ENCODE data around the gene SLC35F1.

SLC35F1 gene

GRCh38 chr6:117932001-117932400 is 24.9 kb downstream of the SLC35F1 start:
- no peak for TF ChIP-seq CTCF (conservative IDR thresholded peaks at IDR 0.05; ENCODE audit: low read depth)
- POLR2A ChIA-PET (ENCODE audit: low non-redundant PET) = no interaction called here
- DNase-seq (ENCODE audit: low spot score) = no peak

GRCh38 chr6:117932676-117933075 is 25.6 kb downstream of the SLC35F1 start:
- no peak for TF ChIP-seq CTCF (conservative IDR thresholded peaks at IDR 0.05; ENCODE audit: low read depth)
- DNase-seq (ENCODE audit: low spot score) = no peak
- CTCF ChIA-PET = interaction anchor here (0.7 kb wide), 1 partner anchor 35 kb away, joined by 3 read pairs; no protein-coding TSS in a partner anchor
- no peak overlapping the region for H3K27ac ChIP-seq
- POLR2A ChIA-PET (ENCODE audit: low non-redundant PET) = no interaction called here

More at GRCh38 chr6:117932001-117932400, 24.9 kb downstream of the SLC35F1 start:
- CTCF ChIA-PET = interaction anchor here (0.7 kb wide), 1 partner anchor 36 kb away, joined by 3 read pairs; no protein-coding TSS in a partner anchor
- H3K27ac ChIP-seq = no peak overlapping the region

GRCh38 chr6:117933471-117933870 is 26.4 kb downstream of the SLC35F1 start:
- ChIA-PET POLR2A (ENCODE audit: low non-redundant PET) (interaction anchor here (0.5 kb wide), 1 partner anchor 51 kb away, joined by 3 read pairs; no protein-coding TSS in a partner anchor), CTCF (interaction anchor here (0.6 kb wide), 1 partner anchor 281 kb away, joined by 3 read pairs; no protein-coding TSS in a partner anchor)
- DNase-seq (ENCODE audit: low spot score) = no peak
- no peak overlapping the region for H3K27ac ChIP-seq
- no peak for TF ChIP-seq CTCF (conservative IDR thresholded peaks at IDR 0.05; ENCODE audit: low read depth)

GRCh38 chr6:117938311-117938995 is 31.4 kb downstream of the SLC35F1 start:
- H3K27ac ChIP-seq = no peak overlapping the region
- DNase-seq (ENCODE audit: low spot score) = no peak
- TF ChIP-seq CTCF (conservative IDR thresholded peaks at IDR 0.05; ENCODE audit: low read depth) = no peak
- POLR2A ChIA-PET (ENCODE audit: low non-redundant PET) = no interaction called here
- CTCF ChIA-PET = interaction anchor here (0.6 kb wide), 1 partner anchor 681 kb away, joined by 4 read pairs; no protein-coding TSS in a partner anchor

GRCh38 chr6:117947234-117947633 is 40.2 kb downstream of the SLC35F1 start:
- CTCF ChIA-PET = no interaction called here

GRCh38 chr6:117951783-117952182 is 44.7 kb downstream of the SLC35F1 start:
- TF ChIP-seq CTCF (conservative IDR thresholded peaks at IDR 0.05; ENCODE audit: low read depth) = no peak
- ChIA-PET POLR2A (ENCODE audit: low non-redundant PET) (no interaction called here), CTCF (no interaction called here)
- no peak for DNase-seq (ENCODE audit: low spot score)
- no peak overlapping the region for H3K27ac ChIP-seq

More at GRCh38 chr6:117947234-117947633, 40.2 kb downstream of the SLC35F1 start:
- H3K27ac ChIP-seq = no peak overlapping the region
- POLR2A ChIA-PET (ENCODE audit: low non-redundant PET) = no interaction called here
- TF ChIP-seq CTCF (conservative IDR thresholded peaks at IDR 0.05; ENCODE audit: low read depth) = no peak
- DNase-seq (ENCODE audit: low spot score) = no peak
